GM21576 (cell line): ENCODE data around the gene PDGFRA.
A peak's percentile ranks its signal among the peaks of the same experiment; 100 is the strongest.

Source experiments
- ATAC-seq: cut with Tn5 transposase; IDR thresholded peaks from one replicate; pipeline ENCODE4 v1.9.1; 2021; ENCODE audit warnings: mild to moderate bottlenecking, moderate library complexity; ENCODE audit not compliant: unreplicated experiment

Gene PDGFRA

DNA sequence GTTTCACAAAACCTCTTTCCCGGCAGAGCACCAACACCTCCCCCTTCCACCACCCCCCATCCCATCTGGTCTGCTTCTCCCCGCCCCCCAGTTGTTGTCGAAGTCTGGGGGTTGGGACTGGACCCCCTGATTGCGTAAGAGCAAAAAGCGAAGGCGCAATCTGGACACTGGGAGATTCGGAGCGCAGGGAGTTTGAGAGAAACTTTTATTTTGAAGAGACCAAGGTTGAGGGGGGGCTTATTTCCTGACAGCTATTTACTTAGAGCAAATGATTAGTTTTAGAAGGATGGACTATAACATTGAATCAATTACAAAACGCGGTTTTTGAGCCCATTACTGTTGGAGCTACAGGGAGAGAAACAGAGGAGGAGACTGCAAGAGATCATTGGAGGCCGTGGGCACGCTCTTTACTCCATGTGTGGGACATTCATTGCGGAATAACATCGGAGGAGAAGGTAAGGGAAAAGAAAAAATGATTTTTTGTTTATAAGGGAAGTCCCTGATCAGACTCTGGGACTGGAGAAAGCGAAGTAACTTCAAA is at the start of gene PDGFRA:
Gene PDGFRA (plus strand): TSS at position 333 of the 541 bp plus-strand sequence. CDS start 29,476 bp downstream, outside the sequence.
- no peak for ATAC-seq

DNA sequence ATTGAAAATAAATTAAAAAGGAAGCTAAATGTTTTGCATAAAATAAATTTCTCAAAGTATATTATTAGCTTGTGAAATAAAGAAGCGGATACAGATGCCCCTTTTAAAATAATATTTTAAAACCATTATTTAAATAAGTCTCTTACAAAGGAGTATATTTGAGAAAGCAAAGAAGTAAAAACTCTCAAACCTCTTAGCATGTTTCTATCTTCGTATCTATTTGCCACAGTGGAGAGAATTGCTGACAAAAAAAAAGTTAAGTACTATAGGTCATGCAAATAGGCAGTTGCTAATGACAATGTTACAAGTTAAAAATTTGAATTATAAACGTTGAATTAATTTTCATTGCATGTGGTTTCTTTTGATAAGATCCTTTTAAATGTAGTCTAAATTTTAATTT is 44.5 kb upstream of the PDGFRA start:
- ATAC-seq: no peak

DNA sequence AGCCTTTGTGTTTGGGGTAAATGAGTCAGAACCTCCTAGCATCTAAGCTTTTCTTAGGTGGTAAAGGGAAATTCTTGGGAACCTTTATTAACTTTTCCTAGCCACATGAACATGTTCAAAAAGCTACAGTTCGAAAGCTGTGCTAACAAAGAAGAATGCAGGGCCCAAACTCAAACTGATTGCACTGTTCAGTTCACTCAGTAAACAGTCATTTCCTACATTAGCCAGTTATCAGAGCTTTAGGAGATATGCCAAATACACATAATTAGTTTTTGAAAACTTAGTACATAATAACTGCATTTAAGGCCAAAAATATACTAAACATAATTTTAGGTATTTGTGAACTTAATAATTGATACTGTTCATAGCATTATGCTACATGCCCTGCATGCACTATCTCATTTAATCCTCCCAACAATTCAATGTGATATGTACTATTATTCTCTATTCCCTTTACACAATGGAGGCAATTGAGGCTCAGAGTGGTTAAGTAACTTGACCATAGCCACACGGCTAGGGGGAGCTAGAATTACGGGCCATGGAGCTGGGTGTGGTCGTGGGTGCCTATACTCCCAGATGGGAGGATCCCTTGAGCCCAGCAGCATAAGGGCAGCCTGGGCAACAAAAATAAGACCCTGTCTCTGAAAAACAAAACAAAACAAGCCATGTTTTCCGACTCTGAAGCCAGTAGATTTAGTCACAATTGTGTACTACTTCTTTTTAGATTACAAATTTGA is 43.9 kb upstream of the PDGFRA start:
- ATAC-seq: no peak

DNA sequence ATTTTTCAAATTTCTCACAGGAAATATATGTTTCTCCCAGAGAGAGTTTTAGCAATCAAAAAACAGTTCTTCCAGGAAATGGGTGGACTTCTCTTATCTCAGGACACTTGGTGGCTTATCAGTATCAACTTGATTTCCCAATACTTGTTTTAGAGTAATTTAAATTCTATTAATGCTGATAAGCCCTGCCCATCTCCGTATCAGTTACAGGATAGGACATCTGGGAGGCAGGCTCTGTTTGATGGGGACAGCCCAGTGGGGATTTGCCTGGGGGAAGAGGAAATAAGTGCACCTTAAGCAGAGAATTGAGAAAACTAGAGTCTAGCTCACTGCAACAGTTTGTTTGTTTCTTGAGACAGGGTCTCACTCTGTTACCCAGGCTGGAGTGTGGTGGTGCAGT is 43.2 kb upstream of the PDGFRA start:
- ATAC-seq: no peak

DNA sequence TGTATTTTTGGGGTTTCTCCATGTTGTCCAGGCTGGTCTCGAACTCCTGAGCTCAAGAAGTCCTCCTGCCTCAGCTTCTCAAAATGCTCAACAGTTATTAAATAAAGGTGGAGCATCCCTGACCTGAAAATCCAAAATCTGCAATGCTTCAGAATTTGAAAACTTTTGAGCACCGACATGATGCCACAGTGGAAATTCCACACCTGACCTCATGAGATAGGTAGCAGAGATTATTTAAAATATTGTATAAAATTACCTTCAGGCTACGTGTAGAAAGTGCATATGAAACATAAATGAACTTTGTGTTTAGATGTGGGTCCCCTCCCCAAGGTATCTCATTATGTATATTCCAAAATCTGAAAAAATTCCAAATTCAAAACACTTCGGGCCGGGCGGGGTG is 42.7 kb upstream of the PDGFRA start:
- ATAC-seq: no peak

DNA sequence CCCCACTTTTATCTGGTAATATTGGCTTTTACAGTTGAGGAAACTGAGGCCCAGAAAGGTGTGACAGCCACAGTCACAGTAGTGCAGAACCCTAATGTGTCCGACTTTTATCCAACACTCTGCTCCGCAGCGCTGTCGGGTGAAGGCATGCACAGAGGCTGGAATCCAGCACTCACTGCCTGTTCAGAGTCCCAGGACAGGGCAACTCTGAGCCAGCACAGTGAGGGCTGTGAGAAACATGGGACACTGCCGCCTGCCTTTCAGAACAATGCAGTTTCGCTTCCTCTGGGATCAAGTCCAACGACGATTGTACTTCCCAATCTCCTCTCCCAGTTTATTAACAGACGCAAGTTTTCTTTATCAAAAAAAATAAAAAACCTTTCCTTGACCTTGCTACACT is 41.9 kb upstream of the PDGFRA start:
- ATAC-seq: no peak

DNA sequence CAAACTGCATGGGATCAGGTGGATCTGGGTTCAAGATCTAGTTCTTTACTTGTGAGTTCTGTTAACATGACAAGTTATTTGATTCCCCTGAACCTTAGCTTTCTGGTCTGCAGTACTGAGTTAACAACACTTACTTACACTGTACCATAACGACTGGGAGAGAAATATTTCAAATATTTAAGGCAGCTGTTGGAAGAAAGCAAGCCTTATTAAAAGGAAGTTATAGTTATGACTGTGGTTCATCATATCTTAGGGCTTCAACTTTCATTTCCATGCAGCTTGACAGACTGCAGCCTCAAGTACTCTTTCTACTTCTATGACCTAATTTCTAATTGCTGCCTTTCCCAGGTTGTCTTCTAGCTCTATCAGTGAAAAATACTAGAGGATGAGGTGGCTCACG is 40.0 kb upstream of the PDGFRA start:
- ATAC-seq: no peak

DNA sequence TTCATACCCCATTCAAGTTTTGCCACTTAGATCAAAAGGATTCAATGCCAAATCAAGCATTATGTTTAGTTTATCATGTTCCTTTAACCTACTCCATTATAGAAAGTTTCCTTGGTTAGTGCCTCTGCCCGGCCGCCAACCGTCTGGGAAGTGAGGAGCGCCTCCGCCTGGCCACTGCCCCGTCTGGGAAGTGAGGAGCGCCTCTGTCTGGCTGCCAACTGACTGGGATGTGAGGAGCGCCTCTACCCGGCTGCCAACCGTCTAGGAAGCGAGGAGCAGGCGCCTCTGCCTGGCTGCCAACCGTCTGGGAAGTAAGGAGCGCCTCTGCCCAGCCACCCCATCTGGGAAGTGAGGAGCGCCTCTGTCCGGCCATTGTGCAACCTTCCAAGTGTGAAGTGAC is 36.3 kb upstream of the PDGFRA start:
- ATAC-seq: no peak

DNA sequence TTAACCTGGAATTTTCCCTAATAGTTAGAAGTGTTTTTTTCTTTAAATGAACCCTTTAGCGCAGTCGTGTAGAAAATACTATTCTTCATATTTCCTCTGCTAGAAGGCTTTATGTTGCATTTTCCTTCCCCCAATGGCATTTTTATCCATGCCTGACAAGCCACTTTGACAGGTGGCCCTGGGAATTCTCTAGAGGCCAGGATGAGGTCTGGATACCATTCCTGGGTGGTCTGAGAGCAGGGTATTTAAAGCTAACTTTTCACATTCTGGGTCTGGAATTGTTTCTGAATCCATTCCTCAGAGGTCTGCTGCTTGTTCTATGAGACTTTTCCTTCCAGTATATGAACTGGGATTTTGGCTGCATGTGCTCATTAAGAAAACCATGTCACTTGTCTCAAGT is 31.2 kb upstream of the PDGFRA start:
- ATAC-seq: no peak

DNA sequence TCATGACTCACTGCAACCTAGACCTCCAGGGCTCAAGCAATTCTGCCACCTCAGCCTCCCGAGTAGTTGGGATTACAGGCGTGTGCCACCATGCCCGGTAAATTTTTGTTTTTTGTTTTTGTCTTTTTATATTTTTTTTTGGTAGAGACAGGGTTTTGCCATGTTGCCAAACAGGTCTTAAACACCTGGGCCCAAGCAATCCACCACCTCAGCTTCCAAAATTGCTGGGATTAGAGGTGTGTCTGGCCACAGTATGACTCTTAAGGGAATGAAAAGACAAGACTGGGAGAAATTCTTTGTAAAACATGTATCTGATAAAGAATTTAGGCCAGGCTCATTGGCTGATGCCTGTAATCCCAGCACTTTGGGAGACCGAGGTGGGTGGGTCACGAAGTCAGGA is 29.2 kb upstream of the PDGFRA start:
- no peak for ATAC-seq

DNA sequence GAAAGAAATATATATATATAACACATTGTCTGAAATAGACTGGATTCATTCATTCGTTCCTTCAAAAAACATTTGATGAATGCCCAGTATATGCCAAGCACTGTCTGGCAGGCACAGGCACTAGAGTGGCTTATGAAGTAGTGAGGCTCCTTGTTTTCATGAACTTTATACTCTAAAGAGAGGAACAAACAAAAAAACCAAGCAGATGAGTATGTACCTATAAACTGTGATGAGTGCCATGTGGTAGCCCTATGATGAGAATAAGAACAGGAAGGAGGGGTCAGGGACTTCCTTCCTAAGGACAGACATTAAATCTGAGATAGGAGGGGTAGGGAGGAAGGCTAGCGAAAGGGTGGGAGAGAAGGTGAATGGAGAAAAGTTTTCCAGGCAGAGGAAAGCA is 19.5 kb upstream of the PDGFRA start:
- ATAC-seq: no peak

DNA sequence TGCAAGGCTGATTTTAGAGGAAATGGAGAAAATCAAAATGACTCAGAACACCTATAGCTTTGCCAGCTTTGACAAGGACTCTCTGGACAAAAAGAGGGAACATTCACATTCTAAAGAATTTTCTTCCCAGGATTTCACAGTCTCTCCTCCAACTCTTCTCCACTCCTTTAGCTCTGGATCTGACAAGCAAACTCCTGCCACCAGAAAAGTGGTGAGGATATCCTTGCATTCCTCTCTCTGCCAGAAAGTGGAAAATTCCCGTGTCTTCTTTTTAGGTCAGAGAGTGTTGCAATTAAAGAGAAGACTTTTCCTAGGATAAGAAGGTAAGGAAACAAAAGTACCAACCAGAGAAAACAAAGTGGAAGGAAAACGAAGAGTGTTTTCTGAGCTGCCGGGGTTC is 16.1 kb upstream of the PDGFRA start:
- ATAC-seq: no peak

DNA sequence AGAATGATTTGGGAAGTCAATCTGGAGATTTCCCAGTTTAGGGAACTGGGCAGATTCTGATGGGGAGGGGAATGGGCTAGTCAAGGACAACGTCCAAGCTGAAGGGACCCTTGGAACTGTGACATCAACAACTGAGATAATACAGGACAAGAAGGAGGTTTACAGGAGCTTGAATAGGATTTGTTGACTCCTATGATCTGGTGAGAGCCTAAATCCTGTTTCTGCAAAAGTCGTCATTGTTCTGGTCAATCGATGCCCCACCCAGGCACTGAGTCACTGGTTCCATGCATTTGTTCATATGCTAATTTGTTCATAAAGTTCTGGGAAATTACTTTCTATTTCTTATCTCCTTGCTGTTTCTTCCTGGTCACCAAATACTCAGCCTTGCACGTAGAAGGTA is 15.3 kb upstream of the PDGFRA start:
- no peak for ATAC-seq

DNA sequence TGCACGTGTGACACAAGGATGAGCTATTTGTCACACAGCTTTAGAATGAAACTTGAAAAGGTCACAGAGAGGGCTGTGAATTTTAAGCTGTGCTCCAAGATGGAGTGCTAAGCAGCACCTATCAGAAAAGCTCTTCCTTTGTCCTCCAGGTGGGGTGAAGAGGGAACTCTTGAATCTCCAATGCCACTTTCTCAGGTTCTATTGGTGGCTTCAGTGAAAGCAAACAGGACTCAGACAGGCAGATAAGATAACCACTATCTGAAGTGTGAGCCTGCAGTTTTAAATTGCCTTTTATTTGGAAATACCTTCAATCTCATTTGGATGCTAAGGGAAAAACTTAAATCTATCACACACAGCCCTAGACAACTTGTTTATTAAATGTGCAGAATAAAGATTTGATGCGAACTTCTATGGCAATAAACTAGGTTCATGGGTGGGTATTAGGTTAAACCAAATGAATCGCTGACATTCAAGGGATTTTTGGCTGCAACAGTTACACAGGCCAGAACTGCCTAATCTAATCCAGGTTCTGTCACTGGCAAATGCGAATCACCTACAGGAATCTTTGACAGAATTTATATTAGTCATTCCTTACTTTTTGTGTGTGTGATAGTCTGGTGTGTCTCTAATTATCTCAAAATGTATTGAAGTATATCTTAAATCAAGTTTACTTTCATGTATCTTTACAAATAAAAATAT is 13.6 kb upstream of the PDGFRA start:
- ATAC-seq: no peak

DNA sequence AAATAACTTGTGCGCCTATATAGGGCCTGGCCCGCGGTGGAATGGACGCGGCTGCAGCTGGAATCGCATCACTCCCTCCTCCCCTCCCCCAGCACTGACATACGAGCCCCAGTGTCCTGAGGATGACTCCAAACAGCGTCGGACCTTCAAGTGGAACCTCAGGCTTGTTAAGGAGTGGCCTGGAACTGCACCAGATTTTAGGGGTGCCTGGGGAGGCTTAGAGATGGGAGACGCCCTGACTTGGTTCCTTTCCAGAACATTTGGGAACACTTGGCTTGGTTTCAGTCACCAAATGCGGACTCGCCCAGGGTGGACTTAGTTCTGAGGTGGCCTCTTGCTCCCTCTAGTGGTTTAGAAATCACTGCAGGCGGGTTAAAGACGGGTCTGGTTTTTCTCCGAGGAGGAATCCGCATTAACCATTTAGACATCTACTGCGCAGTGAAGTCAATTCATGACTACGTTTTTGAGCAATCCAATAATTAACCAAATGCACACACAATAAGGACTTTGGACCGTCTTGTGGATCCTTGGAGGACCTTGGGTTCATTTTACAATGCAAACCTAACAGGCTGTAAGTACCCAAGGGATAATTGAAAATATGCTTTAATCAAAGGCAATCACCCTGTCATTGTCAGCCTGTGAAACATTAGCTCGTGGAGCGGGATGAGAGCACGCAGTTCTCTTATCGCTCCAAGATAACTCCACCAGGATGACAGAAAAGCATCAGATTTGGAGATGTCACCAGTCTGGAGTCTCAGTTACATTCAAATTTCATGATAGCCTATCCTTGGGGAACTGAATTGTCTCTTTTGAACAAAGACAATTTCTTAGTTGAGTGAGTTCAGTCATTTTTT is 11.2 kb upstream of the PDGFRA start:
- ATAC-seq: peak; percentile 59

DNA sequence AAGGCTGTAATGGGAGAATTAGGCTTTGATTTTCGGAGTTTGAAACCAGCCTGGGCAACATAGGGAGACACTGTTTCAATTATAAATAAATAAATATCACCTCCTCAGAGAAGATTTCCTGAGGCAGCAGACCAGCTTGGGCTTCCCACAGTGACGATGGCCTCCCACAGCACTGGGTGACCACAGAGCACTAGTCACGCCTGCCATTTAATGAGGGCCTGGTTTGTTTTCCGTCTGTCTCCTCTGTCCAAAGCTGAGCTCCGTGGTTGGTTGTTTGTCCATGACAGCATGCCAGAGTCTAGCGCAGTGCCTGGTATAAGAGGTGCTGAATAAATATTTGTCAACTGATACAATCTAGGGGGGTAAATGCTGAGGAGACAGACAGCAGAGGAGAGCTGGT is 10.4 kb upstream of the PDGFRA start:
- ATAC-seq: no peak

DNA sequence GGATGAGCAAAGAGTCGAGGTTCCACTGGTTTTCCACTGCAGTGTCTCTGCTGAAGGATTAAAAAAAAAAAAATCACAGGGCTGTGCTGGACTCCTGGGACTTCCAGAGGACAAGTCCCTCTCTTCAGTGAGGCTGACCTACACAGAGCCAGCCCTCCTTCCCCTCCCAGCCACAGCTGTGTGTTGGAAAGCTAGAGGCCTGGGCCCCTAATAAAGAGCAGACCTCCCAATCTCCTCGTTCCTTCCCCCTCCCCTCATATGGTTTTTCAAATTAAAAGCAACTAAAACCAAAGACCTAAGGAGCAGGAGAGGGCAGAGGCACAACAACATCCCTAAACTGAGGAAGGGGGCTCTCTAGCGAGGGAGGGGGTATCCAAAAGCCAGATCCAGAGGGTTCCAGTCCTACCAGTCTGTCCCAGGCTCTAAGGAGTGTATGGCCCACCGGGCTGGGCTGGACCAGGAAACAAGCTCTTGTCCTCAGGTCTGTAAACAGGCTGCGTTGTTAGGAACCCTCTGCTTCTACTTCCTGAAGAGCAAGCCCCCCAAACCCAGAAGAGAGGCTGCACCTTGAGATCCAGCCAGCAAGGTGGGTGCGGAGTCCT is 4.0 kb upstream of the PDGFRA start:
- ATAC-seq: no peak

DNA sequence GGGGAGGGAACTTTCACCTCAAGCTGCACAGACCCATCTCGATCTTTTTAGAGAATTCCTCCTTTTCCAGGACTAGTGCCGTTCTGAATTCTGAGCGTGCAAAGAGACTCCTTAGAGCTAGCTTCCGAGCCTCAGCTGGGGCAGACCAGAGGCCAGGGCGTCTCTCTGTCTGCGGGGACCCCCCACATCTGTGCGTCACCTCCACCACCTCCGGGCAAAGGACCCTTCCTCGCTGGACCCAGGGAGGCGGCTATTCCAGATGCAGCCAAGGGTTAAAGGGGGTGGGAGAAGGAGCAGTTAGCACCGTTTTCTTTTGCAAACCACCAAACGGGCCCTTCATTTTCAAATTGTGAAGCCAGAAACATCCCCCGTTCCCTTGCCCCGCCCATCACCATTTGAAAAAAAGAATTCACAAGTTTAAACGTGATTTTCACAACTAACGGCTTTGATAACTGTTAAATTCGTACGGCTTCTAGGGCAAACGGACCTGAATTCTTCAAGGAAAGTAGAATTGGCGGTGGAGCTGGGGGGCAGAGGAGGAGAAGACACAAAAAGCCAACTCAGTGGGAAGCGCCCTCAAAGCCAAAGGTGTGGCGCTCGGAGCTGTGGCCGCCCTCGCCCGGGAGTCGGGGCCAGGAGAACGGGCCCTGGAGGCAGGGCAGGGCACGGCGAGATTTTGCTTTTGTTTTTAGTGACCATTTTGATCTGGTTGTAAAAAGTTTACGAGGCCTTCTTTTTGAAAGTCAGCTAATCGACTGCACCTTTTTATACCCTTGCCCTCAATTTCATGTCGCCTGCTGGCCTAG is 3.3 kb upstream of the PDGFRA start:
- no peak for ATAC-seq

DNA sequence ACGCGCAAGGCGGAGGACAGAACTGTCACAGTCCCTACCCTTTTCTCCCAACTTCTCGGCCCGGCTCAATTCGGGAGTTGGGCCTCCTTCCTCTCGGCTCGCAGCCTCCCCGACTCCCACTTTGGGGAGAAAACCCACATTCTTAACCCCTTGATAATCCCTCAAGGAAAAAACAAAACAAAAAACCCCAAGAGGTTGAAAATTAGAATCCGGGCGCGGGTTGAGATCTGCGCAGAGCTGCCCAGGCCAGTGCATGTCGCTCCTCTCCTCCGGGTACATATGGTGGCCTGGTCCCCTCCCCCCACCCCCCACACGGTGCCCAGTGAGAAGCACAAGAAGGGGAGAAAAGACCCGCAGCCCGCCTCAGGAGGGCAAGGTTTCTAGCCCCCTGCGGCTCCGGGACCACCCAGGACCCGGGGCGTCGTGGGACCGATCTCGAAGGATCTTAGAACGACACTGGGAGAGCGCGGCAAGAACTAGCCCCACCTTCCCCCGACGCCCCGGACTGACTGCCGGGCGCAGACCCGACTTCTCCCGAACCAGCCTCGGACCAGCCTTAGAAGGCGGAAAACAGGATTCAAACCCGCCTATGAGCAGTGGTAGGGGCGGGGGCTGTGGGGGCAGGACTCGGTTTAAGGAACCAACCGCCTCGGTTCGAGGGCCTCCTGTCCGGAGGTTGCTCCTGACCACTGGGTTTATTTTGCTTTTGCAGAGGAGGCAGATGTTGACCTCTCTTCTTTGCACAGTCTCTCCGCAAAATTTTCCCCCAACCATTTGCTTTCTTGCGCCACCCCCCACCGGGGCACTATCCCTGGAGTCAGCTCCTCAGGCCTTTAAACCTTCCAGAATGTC is 2.5 kb upstream of the PDGFRA start:
- no peak for ATAC-seq
